ENCODE results near the gene UROS. TPM values are rescaled to one million over a fixed set of nuclear protein-coding genes. Genes with fewer than 3 reads are reported as not detected.

UROS gene
- total and polyA plus RNA-seq, 10 donors, result 30.3 to 43.8 (median 39.2) TPM

GRCh38 chr10:125857185-125857760, 34.2 kb upstream of the UROS start:
- WGBS, 5 donors, result 77 to 93% (median 87%) methylated on average over 2 of the region's 2 CpGs
- no peak overlapping the region for H3K27ac ChIP-seq
- TF ChIP-seq POLR2AphosphoS5 (IDR thresholded peaks at IDR 0.05) (no peak), POLR2A (IDR thresholded peaks at IDR 0.05) (no peak), CTCF (IDR thresholded peaks at IDR 0.05 in 8 of 11, conservative IDR thresholded peaks at IDR 0.05 in 3 of 11) (no peak)

GRCh38 chr10:125852487-125852886, 29.4 kb upstream of the UROS start:
- Histone ChIP-seq H3K36me3 (peaks cover 2 to 88% (median 28%) of the 10 kb centered on the region in 6 donors), H3K27me3 (replicated peaks in 1 of 7) (no peaks in the 10 kb centered on the region), H3K4me3 (no peak overlapping the region), H3K9me3 (no peaks in the 10 kb centered on the region), H3K27ac (no peak overlapping the region), H3K4me1 (no peaks in the 10 kb centered on the region)
- no peak for TF ChIP-seq POLR2A (IDR thresholded peaks at IDR 0.05)
- TF ChIP-seq CTCF (IDR thresholded peaks at IDR 0.05 in 8 of 11, conservative IDR thresholded peaks at IDR 0.05 in 3 of 11), result no peak
- TF ChIP-seq POLR2AphosphoS5 (IDR thresholded peaks at IDR 0.05), result no peak
- 96 to 97% (median 97%) methylated on average over 7 of the region's 7 CpGs for WGBS, 5 donors
- intact Hi-C loops (cut with DNase I; ENCODE audit: low total_unique reads), result no loop called here
- DNase-seq, result no peak

More at GRCh38 chr10:125857185-125857760, 34.2 kb upstream of the UROS start:
- Histone ChIP-seq H3K27me3 (replicated peaks in 1 of 7) (no peaks in the 10 kb centered on the region), H3K36me3 (peaks cover 2 to 71% (median 18%) of the 10 kb centered on the region in 6 donors), H3K9me3 (no peaks in the 10 kb centered on the region), H3K4me1 (no peaks in the 10 kb centered on the region), H3K4me3 (no peak overlapping the region)
- DNase-seq, result no peak
- intact Hi-C loops (cut with DNase I; ENCODE audit: low total_unique reads), result no loop called here

- intact Hi-C loops (cut with DNase I; ENCODE audit: low total_unique reads), result no loop called here
- Histone ChIP-seq H3K27ac (no peak overlapping the region), H3K27me3 (replicated peaks in 1 of 7) (no peaks in the 10 kb centered on the region), H3K9me3 (no peaks in the 10 kb centered on the region), H3K36me3 (peaks cover 2 to 88% (median 30%) of the 10 kb centered on the region in 6 donors), H3K4me1 (no peaks in the 10 kb centered on the region), H3K4me3 (no peak overlapping the region)
- DNase-seq, result no peak
- TF ChIP-seq CTCF (IDR thresholded peaks at IDR 0.05 in 8 of 11, conservative IDR thresholded peaks at IDR 0.05 in 3 of 11), result no peak
- TF ChIP-seq POLR2A (IDR thresholded peaks at IDR 0.05), result no peak
- TF ChIP-seq POLR2AphosphoS5 (IDR thresholded peaks at IDR 0.05), result no peak
- 94 to 97% (median 96%) methylated on average over 2 of the region's 2 CpGs for WGBS, 5 donors
Observed at GRCh38 chr10:125850766-125851731, 28.0 kb upstream of the UROS start.

- intact Hi-C loops (cut with DNase I; ENCODE audit: low total_unique reads), result no loop called here
- WGBS, 5 donors, result 90 to 97% (median 96%) methylated on average over 7 of the region's 7 CpGs
- Histone ChIP-seq H3K9me3 (no peaks in the 10 kb centered on the region), H3K36me3 (peaks cover 2 to 91% (median 30%) of the 10 kb centered on the region in 6 donors), H3K27me3 (replicated peaks in 1 of 7) (no peaks in the 10 kb centered on the region), H3K4me3 (no peak overlapping the region), H3K4me1 (peaks cover 0 to 10% (median 2%) of the 10 kb centered on the region in 6 donors), H3K27ac (no peak overlapping the region)
- TF ChIP-seq POLR2A (IDR thresholded peaks at IDR 0.05) (no peak), CTCF (IDR thresholded peaks at IDR 0.05 in 8 of 11, conservative IDR thresholded peaks at IDR 0.05 in 3 of 11) (no peak), POLR2AphosphoS5 (IDR thresholded peaks at IDR 0.05) (no peak)
- no peak for DNase-seq
Observed at GRCh38 chr10:125849448-125849847, 26.4 kb upstream of the UROS start.

Data from spleen (tissue), 11 donors.